Erythroblast (primary cell): Measurements from ENCODE around the gene ALS2.

Experiments used
- DNase-seq, 2 experiments: peaks; one replicate each; lab custom pipeline; 2025; lab: John Stamatoyannopoulos, UW
- GATA1 ChIP-seq: IDR thresholded peaks from 2 replicates; pipeline ENCODE4 v1.6.1; 2011; ENCODE audit warnings: low read depth, mild to moderate bottlenecking, control low read depth, low read length, moderate library complexity
- POLR2A ChIP-seq: IDR thresholded peaks from 2 replicates; pipeline ENCODE4 v1.6.1; 2011; ENCODE audit warnings: mild to moderate bottlenecking, low read length

The ALS2 gene

GRCh38 chr2:201746551-201746950 is 34.2 kb downstream of the ALS2 start:
- peak; percentile 22 to 72 for DNase-seq
- TF ChIP-seq POLR2A (no peak), GATA1 (no peak)

- TF ChIP-seq GATA1, result no peak
- no peak for TF ChIP-seq POLR2A
- no peak for DNase-seq
These were observed 45.2 kb downstream of the ALS2 start for GRCh38 chr2:201735486-201735885.

GRCh38 chr2:201734111-201734510 is 46.6 kb downstream of the ALS2 start:
- DNase-seq, result no peak
- TF ChIP-seq POLR2A (no peak), GATA1 (no peak)

GRCh38 chr2:201733544-201733943 is 47.2 kb downstream of the ALS2 start:
- TF ChIP-seq GATA1 (no peak), POLR2A (no peak)
- no peak for DNase-seq

GRCh38 chr2:201730651-201731285 is 50.0 kb downstream of the ALS2 start:
- DNase-seq, result no peak
- TF ChIP-seq GATA1, result no peak

GRCh38 chr2:201715459-201715858 is 65.3 kb downstream of the ALS2 start:
- TF ChIP-seq GATA1 (no peak), POLR2A (no peak)
- DNase-seq, result no peak

- TF ChIP-seq GATA1 (no peak), POLR2A (no peak)
- DNase-seq, result no peak
These were observed 68.0 kb downstream of the ALS2 start for GRCh38 chr2:201712726-201713125.

GRCh38 chr2:201709747-201710146 is 71.0 kb downstream of the ALS2 start:
- no peak for TF ChIP-seq POLR2A
- TF ChIP-seq GATA1, result no peak
- no peak for DNase-seq

GRCh38 chr2:201709049-201709448 is 71.7 kb downstream of the ALS2 start:
- TF ChIP-seq GATA1 (no peak), POLR2A (no peak)
- no peak for DNase-seq

GRCh38 chr2:201707753-201708152 is 73.0 kb downstream of the ALS2 start:
- TF ChIP-seq POLR2A, result no peak
- no peak for TF ChIP-seq GATA1
- DNase-seq, result no peak

- no peak for DNase-seq
- TF ChIP-seq POLR2A (no peak), GATA1 (no peak)
These were observed 73.6 kb downstream of the ALS2 start for GRCh38 chr2:201707142-201707541.

- TF ChIP-seq GATA1, result no peak
- no peak for TF ChIP-seq POLR2A
- no peak for DNase-seq
These were observed 76.2 kb downstream of the ALS2 start for GRCh38 chr2:201704536-201704935.

GRCh38 chr2:201701646-201702045 is 79.1 kb downstream of the ALS2 start:
- no peak for DNase-seq
- TF ChIP-seq POLR2A (no peak), GATA1 (no peak)

- TF ChIP-seq POLR2A, result no peak
- no peak for DNase-seq
These were observed 81.3 kb downstream of the ALS2 start for GRCh38 chr2:201699416-201699815.

- TF ChIP-seq GATA1 (no peak), POLR2A (no peak)
- no peak for DNase-seq
These were observed 82.0 kb downstream of the ALS2 start, which contains the start of gene MPP4 for GRCh38 chr2:201698588-201699226. Gene MPP4, minus strand, starts transcription at chr2:201698644. Its CDS starts 4,690 bp downstream, at chr2:201693954.
